LHCN-M2 (cell line): ENCODE measurements around the gene NAT14. TPM values are rescaled to one million over a fixed set of nuclear protein-coding genes. Genes with fewer than 3 reads are reported as not detected.

Experiments used
- DNase-seq: peaks from one replicate; pipeline ENCODE4 v3.0.0-alpha.2; 2012; ENCODE audit warnings: low read depth
- total RNA-seq: library from RNA; depleted of rRNA; stranded (reverse); fragments of >200 nt; gene quantifications from 2 replicates; pipeline ENCODE4 v1.2.3, GENCODE V29; 2014

NAT14 gene
- total RNA-seq, 1 experiment from 2014 or later = 25.8 TPM

- DNase-seq = no peak
Measured at GRCh38 chr19:55453511-55454260, 31.3 kb upstream of the NAT14 start.

GRCh38 chr19:55454787-55455243 lies 30.2 kb upstream of the NAT14 start:
- DNase-seq = peak; percentile 37

- DNase-seq = no peak
Measured at GRCh38 chr19:55455576-55456235, 29.3 kb upstream of the NAT14 start.

GRCh38 chr19:55456347-55456746 lies 28.6 kb upstream of the NAT14 start:
- no peak for DNase-seq

- DNase-seq = no peak
Measured at GRCh38 chr19:55457683-55458457, 27.1 kb upstream of the NAT14 start.

GRCh38 chr19:55459551-55459949 lies 25.4 kb upstream of the NAT14 start:
- DNase-seq = no peak

- no peak for DNase-seq
Measured at GRCh38 chr19:55459950-55460657, 24.9 kb upstream of the NAT14 start.

GRCh38 chr19:55460670-55461258 lies 24.2 kb upstream of the NAT14 start:
- peak; percentile 68 for DNase-seq

GRCh38 chr19:55461259-55461973 lies 23.6 kb upstream of the NAT14 start, which contains the start of gene ISOC2:
Gene ISOC2, minus strand, starts transcription at chr19:55461642. Its CDS starts 5,156 bp downstream, at chr19:55456486.
- DNase-seq = peak; percentile 99

- peak; percentile 41 for DNase-seq
Measured at GRCh38 chr19:55461974-55462626, 22.9 kb upstream of the NAT14 start.

- DNase-seq = no peak
Measured at GRCh38 chr19:55462722-55463121, 22.3 kb upstream of the NAT14 start.

- no peak for DNase-seq
Measured at GRCh38 chr19:55463583-55464031, 21.4 kb upstream of the NAT14 start.

- DNase-seq = no peak
Measured at GRCh38 chr19:55464039-55464661, 20.8 kb upstream of the NAT14 start.

GRCh38 chr19:55464662-55465054 lies 20.3 kb upstream of the NAT14 start, which contains the start of gene C19orf85:
Gene C19orf85, minus strand, starts transcription at chr19:55464751. Its CDS starts 197 bp downstream, at chr19:55464554.
- no peak for DNase-seq

- DNase-seq = no peak
Measured at GRCh38 chr19:55465460-55466240, 19.3 kb upstream of the NAT14 start.

GRCh38 chr19:55466241-55466614 lies 18.8 kb upstream of the NAT14 start:
- no peak for DNase-seq

- DNase-seq = peak; percentile 45
Measured at GRCh38 chr19:55467236-55468053, 17.5 kb upstream of the NAT14 start.

GRCh38 chr19:55468054-55468393 lies 17.0 kb upstream of the NAT14 start:
- no peak for DNase-seq
